Stimulated activated CD8-positive, alpha-beta memory T cell treated with anti-CD3 and anti-CD28 coated beads, Interleukin-15, amount 100 ng/mL, for 1 hour (primary cell): ENCODE measurements around the gene LDAH.

ENCODE experiments used
- DNase-seq: peaks from one replicate; pipeline ENCODE4 v3.0.0-alpha.2; 2020; ENCODE audit warnings: low read depth

Gene LDAH

DNA sequence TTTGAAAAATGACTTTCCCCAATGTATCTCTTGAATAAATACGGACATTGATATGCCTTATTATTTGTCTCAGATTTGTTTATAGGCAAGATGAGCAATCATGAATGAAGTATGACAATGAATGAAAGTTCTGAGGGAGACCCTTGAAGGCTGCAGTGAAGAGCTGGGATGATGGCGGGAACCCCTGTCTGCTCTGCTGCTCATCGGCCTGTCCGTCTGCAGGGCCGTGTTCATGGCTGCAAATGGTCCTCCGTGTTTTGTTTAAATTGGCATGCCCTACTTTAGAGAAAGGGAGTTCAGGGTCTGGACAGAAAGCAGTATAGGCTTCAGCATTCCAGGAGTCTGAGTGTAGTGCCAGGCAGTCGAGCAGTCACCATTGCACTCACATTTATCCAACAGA is 170.8 kb downstream of the LDAH start:
- DNase-seq = no peak

DNA sequence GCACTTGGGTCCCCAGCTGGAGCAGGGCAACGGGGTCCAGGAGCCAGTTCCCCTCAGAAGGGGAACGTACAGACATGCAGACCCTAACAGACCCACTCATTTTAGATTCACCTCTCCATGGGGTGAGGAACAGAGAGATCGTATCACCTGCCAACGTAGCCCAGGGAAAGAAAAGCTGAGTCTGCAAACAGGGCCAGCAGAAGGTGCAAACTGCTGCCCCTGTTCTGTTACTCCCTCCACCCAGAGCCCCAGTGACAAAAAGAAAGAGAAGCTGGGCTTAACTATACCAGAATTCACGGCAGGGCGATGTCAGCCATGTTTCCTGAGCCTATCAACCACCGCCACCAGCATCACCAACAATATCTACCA is 171.2 kb downstream of the LDAH start:
- DNase-seq = no peak

DNA sequence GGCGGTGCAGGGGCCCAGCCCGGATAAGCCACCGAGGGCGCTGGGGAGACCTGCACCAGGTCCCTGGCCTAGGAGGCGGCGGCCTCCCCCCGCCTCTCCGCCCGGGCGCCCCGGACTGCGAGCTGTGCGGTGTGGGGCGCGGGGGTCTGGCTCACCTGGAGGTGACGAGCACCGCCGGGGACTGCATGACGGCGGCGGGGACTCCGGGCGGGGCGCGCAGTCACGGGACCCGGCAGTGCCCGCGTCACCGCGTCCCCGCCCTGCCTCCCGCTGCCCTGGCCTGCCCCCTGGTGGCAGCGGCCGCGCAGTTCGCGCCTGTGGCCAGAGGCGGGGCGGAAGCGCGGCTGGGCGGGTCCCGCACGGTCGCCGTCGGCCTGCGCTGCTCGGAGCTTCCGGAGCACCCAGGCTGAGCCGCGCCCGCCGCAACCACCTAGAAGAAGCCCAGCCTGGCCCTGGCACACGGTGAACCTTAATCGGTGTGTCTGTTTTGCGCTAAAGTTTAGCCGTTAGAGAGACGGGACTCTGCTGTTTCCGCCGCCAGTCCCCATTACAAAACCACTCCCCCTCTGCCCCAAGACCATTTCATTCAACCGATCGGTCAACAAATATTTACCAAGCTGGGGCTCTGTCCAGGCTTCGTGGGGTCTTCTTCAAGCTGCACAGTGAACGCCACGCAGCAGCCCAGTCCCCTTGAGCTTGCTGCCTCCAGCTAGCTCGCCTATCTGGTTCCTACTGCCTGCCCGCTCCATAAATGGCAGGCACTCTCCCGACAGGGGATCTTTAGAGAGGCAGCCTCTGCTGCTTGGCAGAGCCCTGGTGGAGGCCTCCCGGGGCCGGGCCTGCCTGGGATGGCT is 171.8 kb downstream of the LDAH start, which contains the start of gene HS1BP3:
Gene HS1BP3 (minus strand): TSS at position 222 of the 854 bp plus-strand sequence. CDS start 35 bp downstream, at position 187.
- DNase-seq = peak; percentile 71

DNA sequence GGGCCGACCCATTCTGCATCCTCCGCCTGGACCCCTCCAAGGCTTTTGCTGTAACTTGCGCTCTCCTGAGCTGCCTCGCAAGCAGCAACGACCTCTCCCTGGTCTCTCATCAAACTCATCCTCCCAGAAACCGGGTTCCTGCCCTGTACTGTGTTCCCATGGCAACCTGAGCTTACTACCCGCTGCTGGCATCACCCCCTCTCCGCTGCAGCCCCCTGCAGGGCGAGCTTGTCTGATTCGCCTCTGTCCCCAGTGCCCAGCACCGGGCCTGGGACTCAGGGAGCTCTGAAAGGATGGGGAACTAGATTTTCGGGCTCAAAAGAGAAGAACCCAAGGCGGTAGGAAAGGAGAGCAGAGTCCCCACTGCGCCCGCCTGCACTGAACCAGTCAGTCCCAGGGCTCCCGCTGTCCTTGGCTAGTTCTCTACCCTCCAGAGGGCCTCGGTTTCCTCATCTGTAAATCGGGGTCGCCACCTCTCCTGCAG is 172.5 kb downstream of the LDAH start:
- DNase-seq = no peak

DNA sequence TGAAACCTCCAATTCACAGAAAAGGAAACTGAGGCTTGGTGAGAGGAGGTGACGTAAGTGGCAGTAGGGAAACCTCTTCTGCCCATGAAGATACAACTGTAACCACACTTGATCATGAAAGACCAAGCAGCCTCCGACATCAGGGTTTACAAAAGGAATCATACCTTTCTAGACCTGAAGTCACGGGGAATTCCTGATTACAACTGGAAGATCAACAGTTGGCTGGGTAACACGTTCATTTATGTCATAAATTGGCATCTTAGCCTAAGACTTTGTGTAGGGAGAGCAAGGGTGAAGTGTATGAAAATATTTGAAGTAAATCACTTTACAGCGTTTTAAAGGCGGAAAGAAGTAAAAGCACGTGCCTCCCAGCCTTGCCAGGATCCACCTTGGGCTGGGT is 172.9 kb downstream of the LDAH start:
- DNase-seq = no peak

DNA sequence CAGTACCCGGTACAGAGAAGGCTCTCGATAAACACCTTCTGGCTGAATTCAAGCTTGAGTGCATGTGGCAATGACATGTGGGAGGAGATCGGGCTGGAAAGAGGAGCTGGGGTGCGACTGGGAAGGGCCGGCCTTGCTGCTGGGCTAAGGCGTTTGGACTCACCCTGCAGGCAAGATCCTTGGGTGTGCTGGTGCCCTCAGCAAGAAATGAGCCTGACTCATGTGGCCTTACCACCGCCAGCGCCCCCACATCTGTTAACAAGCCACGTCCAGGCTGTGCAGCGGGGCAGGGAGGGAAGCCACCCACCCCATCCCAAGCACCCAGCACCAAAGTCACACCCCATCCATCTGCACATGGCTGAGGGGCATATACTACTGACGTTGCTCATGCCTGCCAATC is 173.3 kb downstream of the LDAH start:
- no peak for DNase-seq

DNA sequence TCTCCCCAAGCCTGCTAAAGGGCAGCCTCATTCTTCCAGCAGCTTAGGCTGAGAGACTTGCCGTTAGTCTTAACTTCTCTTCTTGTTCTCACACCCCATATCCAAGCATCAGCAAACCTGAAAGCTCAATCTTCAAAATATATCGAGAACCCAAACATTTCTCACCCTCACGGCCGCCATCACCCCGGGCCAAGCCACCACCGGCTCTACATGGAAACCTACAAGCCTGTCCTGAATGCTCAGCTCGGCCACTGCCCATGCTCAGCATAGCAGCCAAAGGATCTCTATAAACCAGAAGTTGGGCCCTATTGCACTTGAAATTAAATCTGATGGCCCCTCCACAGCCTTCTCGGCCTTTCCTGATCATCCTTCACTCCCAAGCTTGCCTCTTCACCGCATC is 174.1 kb downstream of the LDAH start:
- no peak for DNase-seq

DNA sequence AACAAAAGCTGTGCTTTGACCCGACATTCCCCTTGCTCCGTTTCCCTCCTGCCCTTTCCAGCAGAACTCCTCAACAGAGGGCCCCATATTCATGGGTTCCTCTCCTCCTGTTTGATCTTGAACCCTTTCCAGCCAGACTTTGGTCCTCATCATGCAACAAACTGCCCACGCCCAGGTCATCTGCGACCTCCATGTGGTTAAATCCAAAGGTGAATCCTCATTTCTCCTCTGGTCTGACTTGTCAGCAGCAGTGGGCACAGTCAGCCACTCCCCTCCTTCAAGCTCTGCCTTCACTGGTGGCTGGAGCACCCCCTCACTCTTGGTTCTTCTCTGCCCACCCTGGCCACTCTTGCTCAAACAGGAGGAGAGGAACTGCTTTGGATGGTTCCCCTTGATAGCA is 174.7 kb downstream of the LDAH start:
- DNase-seq = no peak

DNA sequence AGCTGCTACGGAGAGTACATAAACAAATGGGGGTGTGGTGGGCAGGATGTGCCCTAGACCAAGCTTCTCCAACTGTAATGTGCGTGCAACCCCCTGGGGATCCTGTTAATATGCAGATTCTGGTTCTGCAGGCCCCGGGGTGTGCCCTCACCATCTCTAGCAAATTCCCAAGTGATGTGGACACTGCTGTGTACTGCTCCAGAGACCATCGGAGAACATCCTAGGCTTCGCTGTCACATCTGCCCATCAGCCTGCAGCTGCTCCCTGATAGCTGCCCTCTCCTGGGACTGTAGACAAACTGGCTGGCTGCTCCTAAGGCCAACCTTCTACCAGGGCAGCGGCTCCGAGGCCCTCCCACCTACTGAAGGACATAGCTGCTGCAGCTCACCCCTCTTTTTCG is 175.2 kb downstream of the LDAH start:
- no peak for DNase-seq

DNA sequence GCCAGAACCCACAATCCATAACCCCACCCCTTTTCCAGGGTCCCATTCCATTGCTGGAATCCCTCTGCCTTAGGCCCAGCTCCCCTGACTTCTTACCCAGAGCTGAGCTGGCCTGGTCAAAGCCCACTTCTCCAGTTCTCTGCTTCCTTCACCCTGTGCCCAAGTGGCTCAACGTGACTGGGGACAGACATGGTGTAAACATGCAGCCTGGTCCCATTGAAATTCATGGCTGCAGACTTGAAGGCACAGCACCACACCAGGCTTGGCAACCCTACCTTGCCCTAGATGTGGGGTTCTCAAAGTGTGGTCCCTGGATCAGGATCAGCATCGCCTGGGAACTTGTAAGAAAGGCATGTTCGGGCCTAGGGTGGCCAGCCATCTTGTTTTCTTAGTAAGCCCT is 175.7 kb downstream of the LDAH start:
- no peak for DNase-seq

DNA sequence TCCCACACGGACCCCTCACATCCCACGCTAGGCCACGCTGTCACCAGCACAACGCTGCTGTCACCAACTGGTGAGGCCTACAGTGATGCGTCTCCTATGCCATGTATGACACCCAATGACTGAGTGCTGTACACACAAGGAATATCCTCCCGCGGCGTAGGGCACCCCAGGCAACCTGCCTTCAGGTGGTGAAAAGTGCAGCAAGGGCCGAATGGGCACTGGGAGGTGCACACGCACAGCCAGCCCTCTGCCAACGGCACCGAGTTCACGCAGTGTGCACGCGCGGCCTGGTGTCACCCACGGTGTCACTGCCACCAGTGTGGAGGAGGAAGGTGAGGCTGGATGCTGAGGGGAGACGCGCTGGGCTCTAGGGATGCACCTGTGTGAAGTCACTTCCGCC is 176.5 kb downstream of the LDAH start:
- DNase-seq = no peak

DNA sequence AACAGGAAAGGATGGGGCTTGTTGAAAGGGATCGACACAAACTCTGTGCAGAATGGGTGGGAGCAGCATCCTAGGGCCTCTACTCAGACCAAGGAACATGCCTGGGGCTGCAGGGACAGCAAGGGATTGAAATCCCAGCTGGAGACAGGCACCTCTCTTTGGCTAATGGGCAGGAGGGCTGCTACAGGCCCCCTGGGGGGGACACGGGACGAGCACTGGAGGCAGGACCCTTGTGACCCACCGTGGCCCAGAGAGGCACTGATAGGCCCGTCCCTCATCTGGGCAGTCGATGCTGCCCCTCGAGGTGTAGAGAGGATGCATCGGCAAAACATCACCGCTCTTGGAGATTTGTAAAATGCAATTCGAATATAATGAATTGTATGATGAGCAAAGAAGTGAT is 177.1 kb downstream of the LDAH start:
- no peak for DNase-seq

DNA sequence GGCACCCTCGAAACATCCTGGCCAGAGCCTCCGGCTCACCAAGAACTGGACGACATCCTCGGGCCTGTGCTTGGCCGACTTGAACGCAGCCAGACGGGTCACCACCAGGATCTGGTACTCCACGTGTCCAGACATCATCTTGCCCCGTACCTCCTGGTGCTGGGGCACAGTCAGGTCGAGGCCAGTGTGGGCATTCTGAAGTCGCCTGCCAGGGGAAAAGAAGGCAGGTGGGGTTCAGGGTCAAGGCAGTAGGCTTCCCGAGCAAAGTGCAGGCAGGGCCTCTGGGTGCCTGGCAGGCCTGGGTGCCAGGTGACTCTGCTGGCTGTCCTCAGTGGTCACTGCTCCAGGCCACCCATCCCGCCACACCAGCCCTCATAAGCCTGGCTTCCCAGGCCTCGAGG is 177.6 kb downstream of the LDAH start:
- no peak for DNase-seq

DNA sequence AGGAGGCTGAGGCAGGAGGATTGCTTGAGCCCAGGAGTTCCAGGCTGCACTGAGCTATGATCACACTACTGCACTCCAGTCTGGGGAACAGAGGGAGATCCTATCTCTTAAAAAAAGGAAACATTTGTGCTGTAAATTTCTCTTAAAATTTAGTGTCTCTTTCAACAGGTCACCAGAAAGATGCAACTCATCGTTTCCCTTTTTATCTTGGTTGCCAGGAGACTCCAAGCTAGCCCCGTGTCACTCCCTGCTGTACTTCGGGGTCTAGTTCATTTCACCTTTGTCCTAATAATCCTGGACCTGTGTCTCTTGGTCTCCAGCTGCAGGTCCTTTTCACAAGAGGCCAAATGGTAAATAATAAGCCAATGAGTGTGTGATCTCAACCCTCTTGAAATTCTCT is 179.1 kb downstream of the LDAH start:
- DNase-seq = no peak

DNA sequence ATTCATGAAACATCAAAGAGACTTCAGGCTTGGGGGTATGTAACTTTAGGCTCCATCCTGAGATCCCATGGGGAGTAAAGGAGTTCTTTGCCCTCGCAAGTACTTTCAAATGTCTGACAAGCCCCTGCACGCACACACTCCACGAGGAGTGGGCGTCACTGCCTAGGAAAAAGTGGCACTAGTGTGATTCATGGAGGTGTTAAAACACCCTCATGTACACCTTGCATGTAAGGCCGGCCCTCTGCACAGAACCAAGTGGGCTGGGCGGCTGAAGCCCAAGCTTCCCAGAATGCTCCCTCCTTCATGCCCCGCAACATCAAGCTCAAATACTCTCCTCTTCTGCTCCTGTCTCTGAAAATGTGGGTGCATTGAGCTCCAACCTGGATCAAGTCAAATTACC is 179.8 kb downstream of the LDAH start:
- no peak for DNase-seq

DNA sequence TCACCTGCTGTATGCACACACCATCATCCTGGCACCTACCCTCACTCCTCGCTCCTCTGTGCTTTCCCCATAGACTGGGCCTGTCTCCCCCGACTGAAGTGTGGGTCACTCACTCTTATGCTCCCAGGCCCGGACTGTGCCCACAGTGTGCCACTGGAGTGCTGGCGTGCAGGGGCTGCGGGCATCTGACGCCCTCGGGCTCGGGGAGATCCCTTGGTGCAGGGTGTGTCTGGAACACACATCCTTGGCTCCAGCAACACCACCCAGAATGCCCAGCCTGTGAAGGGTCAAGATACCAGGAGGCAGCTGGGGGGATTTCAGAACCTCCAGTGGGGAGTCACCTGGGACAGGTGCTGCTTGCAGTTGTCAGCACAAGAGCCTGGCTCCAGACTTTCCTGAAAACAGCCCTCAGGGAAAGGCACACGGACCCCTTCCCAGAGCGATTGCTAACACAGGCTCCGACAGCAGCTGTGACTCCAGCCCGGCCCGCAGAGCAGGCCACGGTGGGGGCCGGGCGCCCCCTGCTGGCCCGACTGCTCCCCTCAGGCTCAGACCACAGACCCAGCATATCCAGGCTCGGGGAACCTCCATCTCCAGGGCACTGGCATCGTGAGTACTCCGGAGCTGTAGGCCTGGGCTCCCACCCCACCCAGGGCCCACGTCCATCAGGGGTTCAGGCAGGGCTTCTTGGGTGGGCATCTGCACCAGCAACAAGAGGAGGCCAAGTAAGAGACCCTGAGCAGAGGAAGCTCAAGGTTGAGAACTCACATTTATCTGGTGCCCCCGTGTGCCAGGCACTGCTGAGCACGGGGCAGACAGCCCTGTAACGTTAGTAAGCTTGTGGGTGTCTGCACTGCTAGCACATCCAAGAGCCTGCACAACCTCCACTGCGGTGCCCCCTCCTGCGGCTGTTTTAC is 180.6 kb downstream of the LDAH start:
- peak; percentile 42 for DNase-seq

DNA sequence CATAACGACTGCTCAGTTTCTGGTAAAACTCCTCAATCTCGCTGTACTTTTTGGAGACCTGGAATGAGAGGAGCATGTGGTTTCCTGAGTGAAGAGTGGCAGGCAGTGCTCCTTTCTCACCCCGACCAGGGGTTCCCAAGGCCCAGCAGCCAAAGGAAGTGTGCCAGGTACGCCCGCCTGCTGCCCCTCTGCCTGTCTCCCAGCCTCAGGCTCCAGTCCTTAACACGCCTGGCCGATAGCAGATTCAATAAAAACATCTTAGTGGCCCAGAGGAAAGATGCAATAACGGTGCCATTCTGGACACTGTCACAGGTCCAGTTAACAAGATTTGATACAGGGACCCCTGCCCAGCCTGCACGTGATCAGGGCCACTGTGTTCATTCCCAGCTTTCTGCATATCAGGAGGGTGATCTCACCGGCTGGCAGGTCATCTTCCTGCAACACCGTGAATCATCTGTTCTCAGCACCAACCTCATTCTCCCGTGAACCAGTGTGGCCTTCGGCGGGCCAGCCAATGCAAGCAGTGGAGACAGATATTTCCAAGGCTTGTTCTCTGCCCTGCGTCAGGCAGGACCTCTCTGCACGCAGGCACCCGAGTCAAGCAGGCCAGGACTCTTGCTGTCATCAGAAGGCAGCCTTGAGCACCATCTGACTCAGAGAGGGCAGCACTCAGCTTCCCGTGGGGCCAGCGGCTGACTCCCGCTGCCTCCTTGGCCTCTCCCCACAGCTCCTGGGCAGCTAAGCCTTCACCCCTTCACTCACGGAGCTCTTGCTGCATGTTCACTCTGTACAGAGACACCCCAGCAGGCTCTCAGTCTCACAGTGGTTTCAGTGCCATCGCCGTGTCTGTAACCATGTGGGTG is 181.5 kb downstream of the LDAH start:
- DNase-seq = no peak

DNA sequence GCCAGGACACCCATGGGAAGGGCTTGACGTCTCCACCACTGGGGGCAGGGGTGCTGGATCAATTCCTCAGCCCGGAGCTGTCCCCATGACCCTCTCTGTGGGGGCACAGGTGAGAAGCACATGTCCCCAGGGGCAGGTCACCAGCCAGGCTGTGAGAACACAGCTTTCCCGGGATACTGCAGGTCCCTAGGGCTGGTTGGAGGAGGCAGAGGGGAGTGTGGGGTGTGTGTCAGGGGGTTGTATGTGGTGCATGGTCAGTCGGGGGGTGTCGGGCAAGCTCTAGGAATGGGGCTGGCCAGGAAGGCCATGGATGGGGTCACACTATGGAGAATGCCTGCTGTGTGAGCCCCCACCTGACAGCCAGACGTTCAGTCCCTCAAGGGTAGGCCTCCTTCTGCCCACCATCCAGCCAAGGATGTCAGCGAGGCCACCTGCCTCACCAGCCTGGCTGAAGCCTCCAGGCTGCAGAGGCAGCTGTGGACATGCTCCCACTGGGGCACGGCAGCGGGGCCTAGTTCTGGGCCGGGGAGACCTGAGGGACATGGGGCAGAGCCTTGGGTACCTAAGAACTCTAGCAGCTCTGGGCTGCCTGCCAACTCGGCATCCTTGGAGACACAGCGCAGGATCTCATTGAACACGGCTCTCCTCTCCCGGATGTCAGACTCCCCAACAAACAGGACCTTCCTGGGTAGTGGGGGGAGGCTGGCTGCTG is 182.3 kb downstream of the LDAH start:
- no peak for DNase-seq

DNA sequence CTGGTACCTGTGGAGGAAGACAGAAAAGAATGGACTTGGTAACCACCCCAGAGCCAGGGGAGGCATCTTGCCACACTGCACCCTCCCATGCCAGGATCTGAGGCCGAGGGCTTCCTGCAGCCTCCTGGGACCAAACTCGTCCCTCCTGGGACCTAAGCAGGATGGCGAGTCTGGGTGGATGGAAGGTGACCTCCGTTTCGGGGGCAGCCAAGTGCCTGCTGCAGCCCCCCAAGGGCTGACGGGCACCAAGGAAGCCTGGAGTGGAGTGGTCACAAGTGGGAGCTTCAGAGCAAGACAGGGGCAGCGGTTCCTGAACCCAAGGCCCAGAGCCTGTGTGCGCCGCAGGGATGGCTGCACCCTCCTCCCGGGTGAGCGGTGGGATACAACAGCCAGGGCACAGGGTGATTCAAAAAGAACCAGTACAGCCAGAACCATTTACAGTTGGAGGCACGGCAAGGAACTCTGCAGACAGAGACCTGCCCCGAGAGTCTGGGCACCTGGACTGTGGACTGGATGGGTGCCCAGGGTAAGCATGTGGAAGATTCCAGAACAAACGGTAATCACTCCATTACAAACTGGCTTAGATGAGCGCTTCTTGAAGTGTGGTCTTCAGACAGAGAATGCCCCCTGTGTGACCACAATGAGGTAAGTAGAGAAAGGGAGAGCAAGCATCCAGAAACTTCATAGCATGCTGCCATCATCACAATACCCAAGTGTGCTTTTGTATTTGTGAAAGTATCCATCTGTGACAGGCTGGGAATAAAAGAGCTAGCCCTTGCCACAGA is 184.1 kb downstream of the LDAH start:
- no peak for DNase-seq

DNA sequence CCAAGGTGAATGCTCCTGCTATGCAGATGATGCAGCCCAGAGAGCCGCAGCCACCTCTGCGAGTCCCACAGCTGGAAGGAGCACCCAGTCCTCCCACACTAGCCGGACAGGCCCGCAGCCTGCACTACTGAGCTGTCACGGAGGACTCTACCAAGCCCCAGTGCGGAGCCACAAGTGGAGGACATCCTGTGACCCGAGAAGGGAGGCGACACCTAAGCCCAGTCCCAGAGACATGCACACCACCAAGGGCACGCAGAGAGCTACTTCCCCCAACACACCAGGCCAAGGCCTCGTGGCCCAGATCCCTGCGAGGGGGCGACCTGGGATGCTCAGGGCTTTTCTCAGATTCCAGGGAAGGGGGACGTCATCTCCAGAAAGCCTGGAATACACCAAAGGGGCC is 184.9 kb downstream of the LDAH start:
- no peak for DNase-seq

DNA sequence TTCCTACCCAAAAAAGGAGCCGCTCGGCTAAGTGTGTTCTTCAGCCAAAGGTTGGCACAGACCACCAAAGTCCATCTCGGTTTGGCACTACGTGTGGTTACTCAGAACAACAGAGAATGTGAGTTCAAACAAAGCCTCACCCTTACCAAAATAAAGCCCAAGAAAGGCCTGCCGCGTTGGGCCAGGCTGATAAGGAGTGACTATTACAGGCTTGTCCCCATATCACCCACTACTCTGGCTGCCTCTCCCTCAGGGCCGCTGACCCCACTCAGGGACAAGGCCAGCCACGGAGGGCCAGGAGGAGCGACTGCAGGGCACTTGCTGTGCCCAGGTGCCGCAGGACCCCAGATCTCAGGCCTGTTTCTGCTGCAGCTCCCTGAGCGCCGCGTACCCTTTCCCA is 185.8 kb downstream of the LDAH start:
- DNase-seq = no peak
